NCI-H1694 (cell line): ENCODE measurements around the gene CELSR2.
"Not testable (repeated sequence)": the region's sequence is repeated elsewhere in the genome, so short reads cannot be mapped to it uniquely, and the experiment has no call there.

Source experiments
- DNase-seq: peaks from one replicate; lab custom pipeline; 2025; lab: John Stamatoyannopoulos, UW

The CELSR2 gene

DNA sequence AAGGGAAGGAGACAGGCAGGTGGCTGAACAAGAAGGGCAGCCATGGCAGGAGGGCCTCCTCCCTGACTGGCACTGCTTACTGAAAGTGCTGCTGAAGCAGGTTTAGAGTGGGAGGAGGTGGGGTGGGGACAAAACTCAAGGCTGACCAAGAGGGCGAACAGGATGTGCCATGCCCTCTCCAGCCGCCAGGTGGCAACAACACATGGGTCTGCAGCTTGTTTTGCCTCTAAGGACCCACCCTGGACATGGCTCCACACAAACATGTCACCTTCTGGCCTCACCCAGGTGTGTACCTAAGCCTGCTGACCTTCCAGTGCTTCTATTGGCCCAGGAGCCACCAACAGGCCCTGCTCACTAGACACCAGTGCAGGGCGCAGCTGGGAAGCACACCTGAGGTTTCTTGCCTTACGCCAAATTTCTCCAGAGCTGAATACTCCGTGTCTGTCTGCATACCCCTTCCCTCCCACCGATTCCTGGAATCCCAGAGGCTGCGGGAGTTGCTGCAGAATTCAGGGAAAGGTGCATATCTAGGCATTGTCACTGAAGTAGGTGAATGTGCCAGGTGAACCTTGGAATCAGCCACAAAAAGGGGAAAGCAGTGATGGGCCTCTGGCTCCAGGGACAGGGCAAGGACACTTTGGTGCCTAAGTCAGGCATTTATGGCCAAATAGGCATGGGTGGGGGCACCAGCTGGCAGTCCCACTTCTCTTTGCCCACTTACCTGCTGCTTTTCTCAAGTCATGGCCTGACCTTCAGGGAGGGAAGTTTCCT is 28.3 kb downstream of the CELSR2 start:
- DNase-seq: peak; percentile 34

- DNase-seq: no peak
Measured at GRCh38 chr1:109279615-109280278, 30.4 kb downstream of the CELSR2 start.

DNA sequence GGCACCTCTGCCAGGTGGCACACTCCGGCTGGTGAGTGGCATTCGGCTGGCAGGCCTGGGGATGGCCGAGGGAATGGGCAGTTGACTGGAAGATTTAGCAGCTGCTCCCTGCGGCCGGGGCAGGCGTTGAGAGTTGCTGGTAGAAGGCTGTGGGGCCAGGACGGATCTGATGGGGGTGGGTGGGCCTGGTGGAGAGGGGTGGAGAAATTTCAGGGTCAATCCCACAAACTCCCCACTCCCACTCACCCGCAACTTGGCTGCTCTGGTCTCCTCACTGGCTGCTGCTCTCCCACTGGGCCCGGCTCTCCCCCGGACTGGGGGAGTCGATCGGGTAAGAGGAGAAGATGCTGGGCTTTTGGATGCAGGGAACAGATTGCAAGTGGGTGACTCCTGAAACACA is 31.5 kb downstream of the CELSR2 start:
- no peak for DNase-seq

- DNase-seq: no peak
Measured at GRCh38 chr1:109281680-109282496, 32.5 kb downstream of the CELSR2 start.

DNA sequence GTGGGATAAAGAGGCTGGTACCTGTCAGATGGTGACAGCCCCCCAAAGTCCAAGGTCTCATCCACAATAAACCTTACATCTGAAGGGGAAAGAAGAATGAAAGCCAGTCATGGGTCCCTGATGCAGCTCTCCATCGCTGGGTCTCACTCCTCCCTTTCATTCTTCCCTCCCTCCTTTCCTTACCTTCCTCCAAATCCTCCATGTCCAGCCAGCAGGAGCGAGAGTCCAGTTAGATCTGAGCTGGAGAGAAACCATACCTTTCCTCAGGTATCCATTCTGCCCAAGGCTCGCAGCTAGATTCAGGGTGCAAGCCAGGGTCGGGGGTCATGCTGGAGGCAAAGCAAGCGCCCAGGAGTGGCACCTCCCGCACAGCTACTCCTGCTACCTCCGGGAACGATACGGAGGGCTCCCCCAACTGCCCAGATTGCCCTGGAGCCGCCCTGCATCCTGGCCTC is 33.2 kb downstream of the CELSR2 start:
- DNase-seq: no peak

DNA sequence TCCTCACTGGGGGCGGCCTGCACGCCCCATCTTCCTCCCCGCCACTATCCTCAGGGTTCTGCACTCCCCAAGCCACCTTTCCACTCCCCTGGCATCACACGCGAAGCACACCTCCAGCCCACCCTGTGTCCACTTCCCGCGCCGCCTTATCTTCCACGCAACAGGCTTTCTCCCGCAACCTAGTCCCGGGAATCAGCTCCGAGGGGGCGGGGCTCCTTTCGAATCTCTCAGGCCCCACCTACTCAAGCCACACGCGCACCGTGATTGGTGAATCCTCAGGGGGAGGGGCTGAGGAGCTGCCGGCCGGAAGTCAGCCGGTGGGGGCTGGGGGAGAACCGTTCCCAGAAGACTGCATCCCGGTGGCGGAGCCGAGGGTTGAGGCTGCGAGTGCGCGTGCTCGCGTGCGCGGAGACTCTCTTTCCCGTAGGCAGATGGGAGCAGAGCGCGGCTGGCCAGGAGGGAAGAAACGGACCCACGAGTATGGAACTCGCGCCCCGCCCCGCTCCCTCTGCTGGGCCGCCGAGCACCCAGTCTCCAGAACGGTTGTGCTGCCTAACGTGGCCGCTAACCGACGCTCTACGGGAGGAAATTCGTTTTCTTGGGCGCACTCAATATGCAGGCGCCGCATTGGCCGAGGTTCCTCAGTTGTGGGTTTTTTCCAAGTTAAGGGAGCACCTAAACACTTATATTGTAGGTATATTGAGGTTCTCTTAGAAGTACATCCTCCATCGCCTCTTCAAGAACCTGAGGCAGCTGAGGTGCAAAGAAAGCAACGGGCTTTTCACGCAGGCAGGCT is 33.8 kb downstream of the CELSR2 start, which contains the start of gene PSRC1:
Gene PSRC1 (minus strand): TSS at position 194 of the 796 bp plus-strand sequence.
- DNase-seq: peak; percentile 96

- no peak for DNase-seq
Measured at GRCh38 chr1:109283748-109284600, 34.6 kb downstream of the CELSR2 start.

DNA sequence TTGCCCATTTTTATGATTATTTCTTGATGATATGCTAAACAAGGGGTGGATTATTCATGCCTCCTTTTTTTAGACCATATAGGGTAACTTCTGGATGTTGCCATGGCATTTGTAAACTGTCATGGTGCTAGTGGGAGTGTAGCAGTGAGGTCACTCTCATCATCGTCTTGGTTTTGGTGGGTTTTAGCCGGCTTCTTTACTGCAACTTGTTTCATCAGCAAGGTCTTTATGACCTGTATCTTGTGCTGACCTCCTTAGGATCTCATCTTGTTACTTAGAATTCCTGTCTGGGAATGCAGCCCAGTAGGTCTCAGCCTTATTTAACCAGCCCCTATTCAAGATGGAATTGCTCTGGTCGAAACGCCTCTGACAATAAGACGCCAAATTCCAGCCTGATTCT is 37.4 kb downstream of the CELSR2 start:
- DNase-seq: not testable (repeated sequence)

GRCh38 chr1:109290137-109290536 is 40.8 kb downstream of the CELSR2 start:
- DNase-seq: no peak

GRCh38 chr1:109290998-109291397 is 41.7 kb downstream of the CELSR2 start:
- no peak for DNase-seq

GRCh38 chr1:109292364-109292763 is 43.0 kb downstream of the CELSR2 start:
- DNase-seq: no peak

- no peak for DNase-seq
Measured at GRCh38 chr1:109293026-109293425, 43.7 kb downstream of the CELSR2 start.

GRCh38 chr1:109294481-109294880 is 45.1 kb downstream of the CELSR2 start:
- no peak for DNase-seq

DNA sequence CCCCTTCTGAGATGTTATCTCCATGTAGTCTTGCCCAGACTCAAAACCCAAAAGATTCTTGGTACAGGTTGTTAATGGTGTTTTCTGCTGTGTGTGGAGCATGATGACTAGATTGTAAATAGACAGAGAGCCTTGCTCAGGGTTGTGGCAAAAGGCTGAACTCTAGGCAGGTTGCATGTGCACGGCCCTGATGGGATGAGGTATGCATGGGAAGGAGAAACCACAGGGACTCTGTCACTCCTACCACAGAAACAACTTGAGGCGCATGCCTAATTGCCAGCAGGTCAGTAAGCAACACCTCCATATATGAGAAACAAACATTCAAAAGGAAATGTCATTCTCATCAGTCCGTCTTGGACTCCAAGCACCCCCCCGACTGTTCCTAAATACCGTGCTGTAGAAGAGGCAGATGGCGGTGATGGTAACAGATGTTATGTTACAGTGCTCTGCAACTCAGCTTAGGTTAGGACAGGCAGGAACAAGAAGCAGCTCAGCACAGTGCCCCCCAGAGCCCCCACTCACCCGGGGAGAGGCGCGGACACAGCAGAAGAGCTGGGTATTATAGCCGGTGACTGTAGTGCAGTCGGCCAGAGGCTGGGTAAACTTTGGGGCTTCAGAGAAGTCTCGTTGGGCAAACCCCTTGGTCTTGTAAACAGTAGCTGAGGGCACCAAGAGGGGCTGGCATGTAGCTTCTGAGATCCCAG is 46.5 kb downstream of the CELSR2 start:
- DNase-seq: peak; percentile 93

DNA sequence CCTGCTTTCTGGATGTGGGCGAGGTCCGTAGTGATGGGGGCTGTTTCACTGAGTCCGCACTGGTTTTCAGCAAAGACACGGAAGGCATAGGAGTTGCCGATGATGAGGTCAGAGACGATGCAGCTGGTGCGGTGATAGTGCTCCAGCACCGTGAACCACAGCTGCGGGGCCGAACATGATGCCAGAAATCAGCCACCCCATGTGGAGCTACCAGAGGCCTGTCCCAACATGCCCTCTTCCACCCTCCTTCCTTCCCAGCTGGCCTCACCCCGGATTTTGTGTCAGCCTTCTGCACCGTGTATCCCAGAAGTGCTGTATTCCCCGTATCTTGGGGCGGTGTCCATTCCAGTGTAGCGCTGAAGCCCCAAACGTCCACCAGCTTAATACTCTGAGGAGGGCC is 47.4 kb downstream of the CELSR2 start:
- peak; percentile 62 for DNase-seq

GRCh38 chr1:109298666-109299557 is 49.6 kb downstream of the CELSR2 start:
- DNase-seq: no peak

GRCh38 chr1:109299558-109300343 is 50.4 kb downstream of the CELSR2 start:
- no peak for DNase-seq

DNA sequence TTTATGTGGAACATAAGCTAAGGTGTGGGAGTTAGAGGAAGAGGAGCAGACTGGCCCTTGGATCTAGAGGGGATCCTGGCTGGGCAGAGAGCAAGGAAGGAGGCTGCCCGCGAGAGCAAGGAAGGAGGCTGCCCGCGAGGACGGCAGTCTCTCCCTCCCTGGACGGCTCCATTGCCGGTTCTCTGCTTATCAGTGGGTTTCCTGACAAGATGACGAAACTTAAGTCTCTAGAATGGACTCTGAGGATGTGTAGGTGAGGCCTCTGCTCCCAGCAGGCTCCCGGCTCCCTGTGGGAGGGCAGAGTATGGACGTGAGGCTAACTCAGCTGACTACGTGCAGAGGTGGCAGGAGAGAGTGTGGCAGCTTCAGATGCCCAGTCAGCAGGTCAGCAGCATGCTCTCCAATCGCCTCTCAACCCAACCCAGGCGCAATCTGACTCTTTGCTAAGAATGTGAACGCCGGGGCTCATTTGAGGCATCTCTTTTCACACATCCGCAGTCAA is 51.4 kb downstream of the CELSR2 start:
- DNase-seq: no peak
